Tongue (tissue), 2 donors: ENCODE data around the gene ABCC9. TPM values are rescaled to one million over a fixed set of nuclear protein-coding genes. Genes with fewer than 3 reads are reported as not detected.
"Not testable (repeated sequence)": the region's sequence is repeated elsewhere in the genome, so short reads cannot be mapped to it uniquely, and the experiment has no call there.

Experiments used
- DNase-seq: peaks from one replicate; pipeline ENCODE4 v3.0.0-alpha.2; 2015
- total RNA-seq: library from RNA; depleted of rRNA; stranded (reverse); fragments of >200 nt; gene quantifications from one replicate; pipeline ENCODE4 v1.2.3, GENCODE V29; 2014

The ABCC9 gene
- total RNA-seq, 1 donor from 2014 or later, result 121 TPM

- no peak for DNase-seq
Observed at GRCh38 chr12:21933656-21934055, 7.6 kb downstream of the ABCC9 start.

GRCh38 chr12:21929972-21930371, 11.3 kb downstream of the ABCC9 start:
- not testable (repeated sequence) for DNase-seq

- no peak for DNase-seq
Observed at GRCh38 chr12:21925296-21925913, 15.8 kb downstream of the ABCC9 start.

GRCh38 chr12:21921436-21921835, 19.8 kb downstream of the ABCC9 start:
- DNase-seq, result no peak

- DNase-seq, result no peak
Observed at GRCh38 chr12:21918456-21918855, 22.8 kb downstream of the ABCC9 start.

- DNase-seq, result no peak
Observed at GRCh38 chr12:21913823-21914222, 27.4 kb downstream of the ABCC9 start.

GRCh38 chr12:21912318-21912717, 28.9 kb downstream of the ABCC9 start:
- DNase-seq, result no peak

GRCh38 chr12:21911832-21912231, 29.4 kb downstream of the ABCC9 start:
- DNase-seq, result no peak

- no peak for DNase-seq
Observed at GRCh38 chr12:21910657-21911056, 30.6 kb downstream of the ABCC9 start.

GRCh38 chr12:21907948-21908837, 33.0 kb downstream of the ABCC9 start:
- peak; percentile 53 for DNase-seq

- DNase-seq, result no peak
Observed at GRCh38 chr12:21906919-21907493, 34.2 kb downstream of the ABCC9 start.

- DNase-seq, result not testable (repeated sequence)
Observed at GRCh38 chr12:21899532-21899931, 41.7 kb downstream of the ABCC9 start.

- DNase-seq, result no peak
Observed at GRCh38 chr12:21895651-21896050, 45.6 kb downstream of the ABCC9 start.

GRCh38 chr12:21894792-21895595, 46.2 kb downstream of the ABCC9 start:
- peak; percentile 57 for DNase-seq

- no peak for DNase-seq
Observed at GRCh38 chr12:21893924-21894323, 47.3 kb downstream of the ABCC9 start.

GRCh38 chr12:21892341-21892740, 48.9 kb downstream of the ABCC9 start:
- DNase-seq, result no peak

- peak; percentile 73 for DNase-seq
Observed at GRCh38 chr12:21891751-21892217, 49.4 kb downstream of the ABCC9 start.

- DNase-seq, result peak; percentile 35
Observed at GRCh38 chr12:21888276-21888863, 52.9 kb downstream of the ABCC9 start.

GRCh38 chr12:21884936-21885335, 56.3 kb downstream of the ABCC9 start:
- peak; percentile 83 for DNase-seq

GRCh38 chr12:21882635-21883034, 58.6 kb downstream of the ABCC9 start:
- peak; percentile 73 for DNase-seq

- DNase-seq, result peak; percentile 63
Observed at GRCh38 chr12:21881965-21882364, 59.3 kb downstream of the ABCC9 start.

- no peak for DNase-seq
Observed at GRCh38 chr12:21879312-21879711, 61.9 kb downstream of the ABCC9 start.
